Measurements from ENCODE around the gene ARMC5.

- TF ChIP-seq CTCF (IDR thresholded peaks at IDR 0.05; ENCODE audit: low read length) (no peak), EZH2phosphoT487 (IDR thresholded peaks at IDR 0.05; ENCODE audit: low read length) (no peak)
Observed at GRCh38 chr16:31507929-31508705, 48.8 kb downstream of the ARMC5 start, which contains the start of gene RUSF1.
